DND-41 (cell line): ENCODE measurements around the gene RASSF10.

ENCODE experiments used
- EZH2 ChIP-seq: IDR thresholded peaks from 3 replicates; pipeline ENCODE4 v1.6.1; 2012; ENCODE audit warnings: borderline replicate concordance, low read depth, mild to moderate bottlenecking, moderate library complexity, low read length, inconsistent platforms; ENCODE audit not compliant: severe bottlenecking
- TF ChIP-seq, protein P1 (sequence below): IDR thresholded peaks from 2 replicates; pipeline ENCODE4 v1.5.1; 2012; ENCODE audit warnings: borderline replicate concordance, low read length, moderate library complexity, mild to moderate bottlenecking; ENCODE audit not compliant: poor library complexity, severe bottlenecking; ENCODE audit errors: extremely low read depth

GRCh38 chr11:12968101-12968500, 41.0 kb upstream of the RASSF10 start:
- TF ChIP-seq, protein P1, sequence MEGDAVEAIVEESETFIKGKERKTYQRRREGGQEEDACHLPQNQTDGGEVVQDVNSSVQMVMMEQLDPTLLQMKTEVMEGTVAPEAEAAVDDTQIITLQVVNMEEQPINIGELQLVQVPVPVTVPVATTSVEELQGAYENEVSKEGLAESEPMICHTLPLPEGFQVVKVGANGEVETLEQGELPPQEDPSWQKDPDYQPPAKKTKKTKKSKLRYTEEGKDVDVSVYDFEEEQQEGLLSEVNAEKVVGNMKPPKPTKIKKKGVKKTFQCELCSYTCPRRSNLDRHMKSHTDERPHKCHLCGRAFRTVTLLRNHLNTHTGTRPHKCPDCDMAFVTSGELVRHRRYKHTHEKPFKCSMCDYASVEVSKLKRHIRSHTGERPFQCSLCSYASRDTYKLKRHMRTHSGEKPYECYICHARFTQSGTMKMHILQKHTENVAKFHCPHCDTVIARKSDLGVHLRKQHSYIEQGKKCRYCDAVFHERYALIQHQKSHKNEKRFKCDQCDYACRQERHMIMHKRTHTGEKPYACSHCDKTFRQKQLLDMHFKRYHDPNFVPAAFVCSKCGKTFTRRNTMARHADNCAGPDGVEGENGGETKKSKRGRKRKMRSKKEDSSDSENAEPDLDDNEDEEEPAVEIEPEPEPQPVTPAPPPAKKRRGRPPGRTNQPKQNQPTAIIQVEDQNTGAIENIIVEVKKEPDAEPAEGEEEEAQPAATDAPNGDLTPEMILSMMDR, result no peak
- TF ChIP-seq EZH2, result no peak
